NCI-H2196 (cell line): Measurements from ENCODE around the gene TTLL12.
A peak's percentile ranks its signal among the peaks of the same experiment; 100 is the strongest.

Experiments
- DNase-seq: peaks from one replicate; lab custom pipeline; 2025; ENCODE audit not compliant: unreplicated experiment; lab: John Stamatoyannopoulos, UW

Gene TTLL12

GRCh38 chr22:43200555-43200954 is 13.6 kb upstream of the TTLL12 start:
- no peak for DNase-seq

- no peak for DNase-seq
Observed at GRCh38 chr22:43200031-43200430, 13.1 kb upstream of the TTLL12 start.

GRCh38 chr22:43199541-43199940 is 12.6 kb upstream of the TTLL12 start:
- no peak for DNase-seq

GRCh38 chr22:43198936-43199335 is 12.0 kb upstream of the TTLL12 start:
- DNase-seq: no peak

- DNase-seq: no peak
Observed at GRCh38 chr22:43198126-43198525, 11.2 kb upstream of the TTLL12 start.

GRCh38 chr22:43197271-43197941 is 10.5 kb upstream of the TTLL12 start:
- no peak for DNase-seq

GRCh38 chr22:43191831-43192230 is 4.9 kb upstream of the TTLL12 start:
- DNase-seq: no peak

- no peak for DNase-seq
Observed at GRCh38 chr22:43188829-43189545, 2.1 kb upstream of the TTLL12 start.

- DNase-seq: peak; percentile 97
Observed at GRCh38 chr22:43187171-43188099, 501 bp upstream of the TTLL12 start.

GRCh38 chr22:43185860-43186261 is 1.1 kb downstream of the TTLL12 start:
- peak; percentile 54 for DNase-seq

GRCh38 chr22:43183496-43184277 is 3.2 kb downstream of the TTLL12 start:
- no peak for DNase-seq

- no peak for DNase-seq
Observed at GRCh38 chr22:43182726-43183125, 4.2 kb downstream of the TTLL12 start.

GRCh38 chr22:43182118-43182517 is 4.8 kb downstream of the TTLL12 start:
- DNase-seq: no peak

- no peak for DNase-seq
Observed at GRCh38 chr22:43181321-43182076, 5.4 kb downstream of the TTLL12 start.

- DNase-seq: no peak
Observed at GRCh38 chr22:43180670-43181069, 6.3 kb downstream of the TTLL12 start.

- no peak for DNase-seq
Observed at GRCh38 chr22:43179911-43180195, 7.1 kb downstream of the TTLL12 start.

- DNase-seq: no peak
Observed at GRCh38 chr22:43179146-43179910, 7.6 kb downstream of the TTLL12 start.

- DNase-seq: no peak
Observed at GRCh38 chr22:43177479-43177878, 9.5 kb downstream of the TTLL12 start.

GRCh38 chr22:43176090-43176489 is 10.8 kb downstream of the TTLL12 start:
- DNase-seq: no peak
